Measurements from ENCODE around the gene CLEC2L. TPM values are rescaled to one million over a fixed set of nuclear protein-coding genes. Genes with fewer than 3 reads are reported as not detected.

CLEC2L gene
- total and polyA plus RNA-seq, 2 of the 8 experiments (the other 6 are each of a cell fraction or from before 2014, with no cell fraction given), result 0.20 to 1.9 TPM

DNA sequence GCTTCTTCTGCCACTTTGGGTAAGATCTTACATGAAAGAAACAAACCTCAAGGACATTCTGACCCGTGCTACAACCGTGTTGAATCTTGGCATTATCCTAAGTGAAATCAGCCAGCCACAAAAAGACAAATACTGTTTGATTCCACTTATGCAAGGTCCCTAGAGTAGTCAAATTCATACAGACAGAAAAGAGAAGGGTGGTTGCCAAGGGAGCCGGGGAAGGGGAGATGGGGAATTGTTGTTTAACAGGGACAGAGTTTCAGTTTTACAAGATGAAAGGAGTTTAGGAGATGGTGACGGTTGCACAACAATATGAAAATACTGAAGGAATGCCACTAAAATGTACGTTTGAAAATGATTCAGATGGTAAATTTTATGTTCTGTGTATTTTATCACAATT is 12.2 kb upstream of the CLEC2L start:
- Histone ChIP-seq H3K18ac (ENCODE audit: extremely low read depth, low read length) (no peak overlapping the region), H3K23me2 (ENCODE audit: low read depth, low read length) (no peaks in the 10 kb centered on the region), H2BK120ac (replicated peaks; ENCODE audit: low read depth, low read length) (no peak overlapping the region), H3K4me1 (replicated peaks in 1 of 4; ENCODE audit: control insufficient read depth in 3 of 4, insufficient read depth in 4 of 4, low read length in 3 of 4) (peaks cover 0 to 8% (median 3%) of the 10 kb centered on the region in 4 experiments; a peak in 4 of 7 replicates), H3K27me3 (replicated peaks in 1 of 4; ENCODE audit: control insufficient read depth in 3 of 4, extremely low read depth in 1 of 4, insufficient read depth in 3 of 4, low read length in 3 of 4) (no peaks in the 10 kb centered on the region), H3K36me3 (ENCODE audit: control insufficient read depth in 2 of 4, insufficient read depth in 4 of 4, low read length in 3 of 4) (no peaks in the 10 kb centered on the region), H2BK12ac (ENCODE audit: low read depth, low read length) (no peak overlapping the region), H2BK15ac (ENCODE audit: low read length) (no peak overlapping the region), H3K79me2 (ENCODE audit: control insufficient read depth in 1 of 2, insufficient read depth in 2 of 2, low read length in 2 of 2) (no peaks in the 10 kb centered on the region), H4K20me1 (replicated peaks in 1 of 2; ENCODE audit: control insufficient read depth in 1 of 2, insufficient read depth in 2 of 2, low read length in 2 of 2) (no peaks in the 10 kb centered on the region), H2AK5ac (ENCODE audit: low read depth, low read length) (no peak overlapping the region), H3K9me3 (ENCODE audit: insufficient read depth in 2 of 2, low read depth in 1 of 2, low read length in 1 of 2) (no peaks in the 10 kb centered on the region), H3K27ac (ENCODE audit: low read depth, low read length) (no peak overlapping the region), H3K23ac (ENCODE audit: insufficient read length) (no peak overlapping the region), H3K56ac (replicated peaks; ENCODE audit: insufficient read length, low read depth, low read length) (no peak overlapping the region), H3K14ac (ENCODE audit: insufficient read length) (no peak overlapping the region), H3K4ac (replicated peaks; ENCODE audit: insufficient read length, low read depth, low read length) (no peak overlapping the region), H4K8ac (ENCODE audit: extremely low read depth, insufficient read depth, low read length) (no peak overlapping the region), H2BK20ac (ENCODE audit: low read length) (no peak overlapping the region), H3K79me1 (ENCODE audit: low read depth, low read length) (no peaks in the 10 kb centered on the region), H4K5ac (ENCODE audit: insufficient read length, low read depth, low read length) (no peak overlapping the region), H2AFZ (ENCODE audit: low read length) (no peak overlapping the region), H3K4me2 (ENCODE audit: insufficient read depth in 1 of 2, low read depth in 2 of 2, low read length in 2 of 2) (no peak overlapping the region), H4K91ac (replicated peaks; ENCODE audit: insufficient read length, low read length) (no peak overlapping the region), H2BK5ac (ENCODE audit: low read depth, low read length) (no peak overlapping the region), H3K9ac (replicated peaks in 1 of 4; ENCODE audit: extremely low read depth in 1 of 4, low read depth in 3 of 4, low read length in 3 of 4) (no peak overlapping the region), H3K4me3 (ENCODE audit: extremely low read depth in 1 of 4, insufficient read depth in 2 of 4, low read depth in 3 of 4, low read length in 4 of 4) (no peak overlapping the region)
- DNase-seq (ENCODE audit: low read depth in 1 of 2, low spot score in 2 of 2) (no peak), FAIRE-seq (no peak)
- ChIA-PET POLR2A (ENCODE audit: partially characterized antibody) (no interaction called here), CTCF (ENCODE audit: partially characterized antibody) (interaction anchor here (0.6 to 2.3 kb wide), 6 partner anchors 38 to 110 kb away, joined by 3 to 6 read pairs (median 3); no protein-coding TSS in a partner anchor)
- WGBS, 2 experiments (ENCODE audit: extremely low coverage in 1 of 2, insufficient coverage in 1 of 2, insufficient read length in 1 of 2, insufficient replicate concordance in 2 of 2, low coverage in 1 of 2, low lambda C conversion rate in 2 of 2, missing lambda C conversion rate in 1 of 2), result 81% methylated on average over 5 of the region's 5 CpGs; no CpG with 5 or more reads in 1 of the 2 experiments
- TF ChIP-seq RAD21 (IDR thresholded peaks at IDR 0.05 in 1 of 2, conservative IDR thresholded peaks at IDR 0.05 in 1 of 2; ENCODE audit: low read depth in 2 of 2, low read length in 2 of 2), result no peak
- no peak for TF ChIP-seq CEBPB (IDR thresholded peaks at IDR 0.05; ENCODE audit: low read depth, low read length)
- TF ChIP-seq TCF12 (IDR thresholded peaks at IDR 0.05; ENCODE audit: low read depth, low read length), result no peak
- TF ChIP-seq HDAC2 (IDR thresholded peaks at IDR 0.05; ENCODE audit: borderline replicate concordance in 1 of 2, low read depth in 2 of 2, low read length in 2 of 2), result no peak
- TF ChIP-seq FOSL1 (IDR thresholded peaks at IDR 0.05; ENCODE audit: insufficient read depth, low read depth, low read length), result no peak

All from H1 (cell line).